Mesenchymal stem cell (in vitro differentiated cells and primary cell): ENCODE measurements around the gene C2CD2.
"Not testable (repeated sequence)": the region's sequence is repeated elsewhere in the genome, so short reads cannot be mapped to it uniquely, and the experiment has no call there.

Experiments used
- DNase-seq: peaks from one replicate; pipeline ENCODE4 v3.0.0-alpha.2; 2013
- H2AFZ ChIP-seq: one replicate; pipeline ENCODE4 v1.6.1; 2013; ENCODE audit warnings: low read depth, mild to moderate bottlenecking, control low read depth, inconsistent platforms, low read length, moderate library complexity
- H2AK5ac ChIP-seq: 2 replicates; pipeline ENCODE4 v1.6.1; 2013; ENCODE audit warnings: low read length, moderate library complexity, mild to moderate bottlenecking, inconsistent platforms; ENCODE audit not compliant: severe bottlenecking
- H2BK120ac ChIP-seq: one replicate; pipeline ENCODE4 v1.6.1; 2013; ENCODE audit warnings: low read depth, mild to moderate bottlenecking, inconsistent platforms, low read length, moderate library complexity
- H2BK12ac ChIP-seq, 2 experiments: one replicate each; pipeline ENCODE4 v1.6.1; 2013; ENCODE audit warnings: inconsistent platforms in 2 of 2, low read length in 2 of 2, mild to moderate bottlenecking in 2 of 2, moderate library complexity in 2 of 2, control low read depth in 1 of 2
- H2BK15ac ChIP-seq: one replicate; pipeline ENCODE4 v1.6.1; 2013; ENCODE audit warnings: mild to moderate bottlenecking, low read depth, inconsistent platforms; ENCODE audit not compliant: poor library complexity, severe bottlenecking
- H2BK5ac ChIP-seq: 2 replicates; pipeline ENCODE4 v1.6.1; 2013; ENCODE audit warnings: low read depth, mild to moderate bottlenecking, low read length, control low read depth, inconsistent platforms; ENCODE audit not compliant: poor library complexity, severe bottlenecking
- H3K14ac ChIP-seq, 2 experiments: one replicate each; pipeline ENCODE4 v1.6.1; 2013; ENCODE audit warnings: inconsistent platforms in 2 of 2, low read length in 2 of 2, control low read depth in 1 of 2, mild to moderate bottlenecking in 1 of 2, moderate library complexity in 1 of 2
- H3K18ac ChIP-seq, 2 experiments: one replicate each; pipeline ENCODE4 v1.6.1; 2013; ENCODE audit warnings: inconsistent platforms in 2 of 2, low read length in 2 of 2, control low read depth in 1 of 2, low read depth in 1 of 2, mild to moderate bottlenecking in 1 of 2
- H3K23ac ChIP-seq, 2 experiments: one replicate each; pipeline ENCODE4 v1.6.1; 2013; ENCODE audit warnings: inconsistent platforms in 2 of 2, low read length in 2 of 2, mild to moderate bottlenecking in 2 of 2, moderate library complexity in 2 of 2, control low read depth in 1 of 2
- H3K27ac ChIP-seq: 2 replicates; pipeline ENCODE4 v1.5.1; 2013; ENCODE audit warnings: mild to moderate bottlenecking, moderate library complexity, low read length, control low read depth, inconsistent platforms; ENCODE audit not compliant: poor library complexity, severe bottlenecking
- H3K27me3 ChIP-seq, 2 experiments: 2 replicates each; pipeline versions ENCODE4 v1.6.1 to v1.7.0; 2013; ENCODE audit warnings: low read length in 2 of 2, mild to moderate bottlenecking in 2 of 2, moderate library complexity in 2 of 2, control low read depth in 1 of 2, inconsistent platforms in 1 of 2; ENCODE audit not compliant: control insufficient read depth in 1 of 2, insufficient read depth in 1 of 2
- H3K36me3 ChIP-seq, 2 experiments: 2 replicates each; pipeline versions ENCODE4 v1.6.1 to v1.7.0; 2013; ENCODE audit warnings: low read length in 2 of 2, control low read depth in 1 of 2, inconsistent platforms in 1 of 2, low read depth in 1 of 2, mild to moderate bottlenecking in 1 of 2; ENCODE audit not compliant: insufficient read depth in 2 of 2, control insufficient read depth in 1 of 2
- H3K4ac ChIP-seq, 2 experiments: one replicate each; pipeline ENCODE4 v1.6.1; 2013; ENCODE audit warnings: inconsistent platforms in 2 of 2, low read length in 2 of 2, mild to moderate bottlenecking in 2 of 2, moderate library complexity in 2 of 2, control low read depth in 1 of 2, low read depth in 1 of 2
- H3K4me1 ChIP-seq: 2 replicates; pipeline ENCODE4 v1.6.1; 2013; ENCODE audit warnings: low read depth, low read length, control low read depth; ENCODE audit not compliant: control insufficient read depth, insufficient read depth
- H3K4me2 ChIP-seq: 2 replicates; pipeline ENCODE4 v1.6.1; 2013; ENCODE audit warnings: low read length, mild to moderate bottlenecking, inconsistent platforms; ENCODE audit not compliant: poor library complexity, severe bottlenecking
- H3K4me3 ChIP-seq, 2 experiments: 2 replicates each; pipeline versions ENCODE4 v1.5.1 to v1.7.0; 2013; ENCODE audit warnings: low read length in 2 of 2, mild to moderate bottlenecking in 2 of 2, control low read depth in 1 of 2, low read depth in 1 of 2; ENCODE audit not compliant: insufficient read depth in 1 of 2
- H3K79me1 ChIP-seq: replicated peaks from 2 replicates; pipeline ENCODE4 v1.6.1; 2013; ENCODE audit warnings: mild to moderate bottlenecking, control low read depth, low read length, inconsistent platforms; ENCODE audit not compliant: poor library complexity, severe bottlenecking
- H3K9ac ChIP-seq: 2 replicates; pipeline ENCODE4 v1.7.0; 2013; ENCODE audit warnings: mild to moderate bottlenecking, low read length, moderate library complexity
- H3K9me3 ChIP-seq: 2 replicates; pipeline ENCODE4 v1.7.0; 2013; ENCODE audit warnings: mild to moderate bottlenecking, low read length; ENCODE audit not compliant: control insufficient read depth
- H4K8ac ChIP-seq: one replicate; pipeline ENCODE4 v1.6.1; 2013; ENCODE audit warnings: inconsistent platforms, mild to moderate bottlenecking, low read length, moderate library complexity
- H4K91ac ChIP-seq: one replicate; pipeline ENCODE4 v1.6.1; 2013; ENCODE audit warnings: mild to moderate bottlenecking, low read length, inconsistent platforms
- WGBS: methylation state at CpG from one replicate; pipeline ENCODE4 v1.1.7; 2013; ENCODE audit warnings: mixed read lengths; 5-methylcytosine and 5-hydroxymethylcytosine counted together

Gene C2CD2

GRCh38 chr21:41961282-41961701 lies 7.5 kb upstream of the C2CD2 start:
- H3K9me3 ChIP-seq: no peaks in the 10 kb centered on the region
- no peak overlapping the region for H2BK15ac ChIP-seq
- H2BK12ac ChIP-seq: peak overlapping the region in 1 of 2 experiments; percentile 55
- H3K9ac ChIP-seq: no peak overlapping the region
- H3K14ac ChIP-seq: no peak overlapping the region
- no peak overlapping the region for H3K4me3 ChIP-seq
- H3K18ac ChIP-seq: peak overlapping the region; percentile 23 to 25
- no peak overlapping the region for H2BK5ac ChIP-seq
- H3K4ac ChIP-seq: no peak overlapping the region
- no peak overlapping the region for H2AK5ac ChIP-seq
- H2AFZ ChIP-seq: peak overlapping the region; percentile 46
- peaks cover 0 to 16% of the 10 kb centered on the region in 2 experiments for H3K27me3 ChIP-seq
- H3K36me3 ChIP-seq: no peaks in the 10 kb centered on the region
- no peak overlapping the region for H3K23ac ChIP-seq
- 47% methylated on average over 10 of the region's 14 CpGs for WGBS
- DNase-seq: peak; percentile 91
- H4K8ac ChIP-seq: peak overlapping the region; percentile 80
- H4K91ac ChIP-seq: no peak overlapping the region
- no peaks in the 10 kb centered on the region for H3K79me1 ChIP-seq
- H2BK120ac ChIP-seq: no peak overlapping the region
- H3K4me2 ChIP-seq: no peak overlapping the region
- peaks cover 18% of the 10 kb centered on the region for H3K4me1 ChIP-seq
- H3K27ac ChIP-seq: no peak overlapping the region

- Histone ChIP-seq H3K36me3 (no peaks in the 10 kb centered on the region), H2BK12ac (peak overlapping the region in 1 of 2 experiments; percentile 47), H3K79me1 (no peaks in the 10 kb centered on the region), H4K91ac (no peak overlapping the region), H3K9me3 (no peaks in the 10 kb centered on the region), H3K27ac (no peak overlapping the region), H3K27me3 (peaks cover 0 to 16% of the 10 kb centered on the region in 2 experiments), H3K18ac (peak overlapping the region in 1 of 2 experiments; percentile 18), H2AK5ac (peak overlapping the region; percentile 31), H3K4me1 (peaks cover 22% of the 10 kb centered on the region), H3K23ac (no peak overlapping the region), H2AFZ (no peak overlapping the region), H2BK120ac (no peak overlapping the region), H4K8ac (peak overlapping the region; percentile 73), H2BK15ac (peak overlapping the region; percentile 16), H3K9ac (no peak overlapping the region), H3K14ac (no peak overlapping the region), H3K4me3 (no peak overlapping the region), H2BK5ac (no peak overlapping the region), H3K4me2 (no peak overlapping the region), H3K4ac (no peak overlapping the region)
- no peak for DNase-seq
- WGBS: 83% methylated on average over 8 of the region's 8 CpGs
Observed at GRCh38 chr21:41960386-41960785, 6.6 kb upstream of the C2CD2 start.

GRCh38 chr21:41959697-41960096 lies 5.9 kb upstream of the C2CD2 start:
- not testable (repeated sequence) for H3K9ac ChIP-seq, H3K27me3 ChIP-seq, H3K14ac ChIP-seq, H3K4ac ChIP-seq, H2BK5ac ChIP-seq, H2BK12ac ChIP-seq, H2AK5ac ChIP-seq, H4K8ac ChIP-seq, H4K91ac ChIP-seq, H2BK120ac ChIP-seq, H3K36me3 ChIP-seq, H3K18ac ChIP-seq, H3K79me1 ChIP-seq, H2BK15ac ChIP-seq, DNase-seq, H3K27ac ChIP-seq, H3K23ac ChIP-seq, H3K4me2 ChIP-seq, H2AFZ ChIP-seq, H3K4me3 ChIP-seq, H3K9me3 ChIP-seq
- peaks cover 27% of the 10 kb centered on the region for H3K4me1 ChIP-seq
- over 99% methylated on average over 10 of the region's 11 CpGs for WGBS

GRCh38 chr21:41958886-41959563 lies 5.2 kb upstream of the C2CD2 start:
- Histone ChIP-seq H2BK12ac (peak overlapping the region in 1 of 2 experiments; percentile 89), H4K8ac (no peak overlapping the region), H3K4me1 (peaks cover 34% of the 10 kb centered on the region), H3K79me1 (no peaks in the 10 kb centered on the region), H3K4me2 (no peak overlapping the region), H3K4me3 (no peak overlapping the region), H2BK15ac (no peak overlapping the region), H2BK5ac (no peak overlapping the region), H3K9me3 (no peaks in the 10 kb centered on the region), H4K91ac (peak overlapping the region; percentile 30), H2AFZ (no peak overlapping the region), H3K14ac (peak overlapping the region in 1 of 2 experiments; percentile 44), H3K18ac (peak overlapping the region in 1 of 2 experiments; percentile 24), H3K9ac (no peak overlapping the region), H3K4ac (no peak overlapping the region), H3K23ac (no peak overlapping the region), H3K27me3 (peaks cover 0 to 3% of the 10 kb centered on the region in 2 experiments), H2AK5ac (peak overlapping the region; percentile 15), H3K27ac (no peak overlapping the region), H2BK120ac (no peak overlapping the region), H3K36me3 (no peaks in the 10 kb centered on the region)
- WGBS: 95% methylated on average over 16 of the region's 16 CpGs
- DNase-seq: no peak
